ENCODE measurements around the gene AP1AR.
"Not testable (repeated sequence)": the region's sequence is repeated elsewhere in the genome, so short reads cannot be mapped to it uniquely, and the experiment has no call there.

The AP1AR gene

GRCh38 chr4:112302320-112303274 lies 71.0 kb downstream of the AP1AR start:
- H3K4me3 ChIP-seq: no peak overlapping the region
- peaks cover 0 to 26% (median 0%) of the 10 kb centered on the region in 11 experiments; a peak in 3 of 22 replicates for H3K36me3 ChIP-seq
- no peak for TF ChIP-seq Cebpa-rat (IDR thresholded peaks at IDR 0.05)
- no peaks in the 10 kb centered on the region; a peak in 1 of 22 replicates for H4K20me1 ChIP-seq
- H3K27me3 ChIP-seq: no peaks in the 10 kb centered on the region
- H3K4me1 ChIP-seq: peaks cover 0 to 53% (median 0%) of the 10 kb centered on the region in 10 experiments; a peak in 7 of 20 replicates
- 0 out of 22 replicates have a peak, but pooled peaks cover 0 to 6% (median 0%) of the 10 kb centered on the region in 11 experiments for H3K9me3 ChIP-seq (replicated peaks in 1 of 11)
- H3K4me2 ChIP-seq: peak overlapping the region in 3 of 11 experiments; percentile 15 to 43 (median 39); a peak in 5 of 22 replicates
- H3K9ac ChIP-seq: peak overlapping the region in 2 of 11 experiments; percentile 0 to 6; a peak in 1 of 22 replicates
- peak overlapping the region in 1 of 11 experiments; percentile 16; a peak in 1 of 22 replicates for H3K27ac ChIP-seq

- Histone ChIP-seq H3K4me1 (peaks cover 0 to 35% (median 0%) of the 10 kb centered on the region in 10 experiments; a peak in 5 of 20 replicates), H3K36me3 (peaks cover 0 to 26% (median 0%) of the 10 kb centered on the region in 11 experiments; a peak in 3 of 22 replicates)
- H3K4me3 ChIP-seq; H3K9ac ChIP-seq; H3K9me3 ChIP-seq (replicated peaks in 1 of 11); H4K20me1 ChIP-seq; H3K27ac ChIP-seq; H3K27me3 ChIP-seq; H3K4me2 ChIP-seq: not testable (repeated sequence)
Measured at GRCh38 chr4:112305477-112305876, 73.9 kb downstream of the AP1AR start.

- peak overlapping the region in 2 of 11 experiments; percentile 6 to 23; a peak in 1 of 22 replicates for H3K4me2 ChIP-seq
Measured at GRCh38 chr4:112309263-112309791, 77.7 kb downstream of the AP1AR start.

GRCh38 chr4:112311516-112311915 lies 79.9 kb downstream of the AP1AR start:
- Histone ChIP-seq H3K4me2 (peak overlapping the region in 3 of 11 experiments; percentile 5 to 17 (median 6); a peak in 1 of 22 replicates), H3K4me3 (no peak overlapping the region)
- TF ChIP-seq Cebpa-rat (IDR thresholded peaks at IDR 0.05): no peak

More at GRCh38 chr4:112309263-112309791, 77.7 kb downstream of the AP1AR start:
- not testable (repeated sequence) for H3K36me3 ChIP-seq, H4K20me1 ChIP-seq, H3K27me3 ChIP-seq, H3K9ac ChIP-seq, H3K4me3 ChIP-seq, H3K27ac ChIP-seq
- peaks cover 0 to 13% (median 0%) of the 10 kb centered on the region in 11 experiments; a peak in 7 of 22 replicates for H3K9me3 ChIP-seq (replicated peaks in 1 of 11)
- peaks cover 0 to 42% (median 14%) of the 10 kb centered on the region in 10 experiments; a peak in 17 of 20 replicates for H3K4me1 ChIP-seq

GRCh38 chr4:112312610-112313239 lies 81.1 kb downstream of the AP1AR start:
- Histone ChIP-seq H3K4me1 (peaks cover 0 to 76% (median 22%) of the 10 kb centered on the region in 10 experiments; a peak in 17 of 20 replicates), H3K4me2 (peak overlapping the region in 10 of 11 experiments; percentile 12 to 89 (median 66); a peak in 19 of 22 replicates), H3K27ac (peak overlapping the region in 10 of 11 experiments; percentile 16 to 77 (median 54); a peak in 16 of 22 replicates), H3K9me3 (replicated peaks in 1 of 11) (peaks cover 0 to 27% (median 2%) of the 10 kb centered on the region in 11 experiments; a peak in 8 of 22 replicates), H3K9ac (peak overlapping the region in 2 of 11 experiments; percentile 11 to 29; a peak in 6 of 22 replicates), H3K4me3 (no peak overlapping the region; a peak in 1 of 20 replicates), H3K27me3 (no peaks in the 10 kb centered on the region), H4K20me1 (no peaks in the 10 kb centered on the region; a peak in 1 of 22 replicates), H3K36me3 (no peaks in the 10 kb centered on the region; a peak in 1 of 22 replicates)
- peak in 5 of 11 experiments; percentile 10 to 74 (median 41); a peak in 3 of 22 replicates for TF ChIP-seq Cebpa-rat (IDR thresholded peaks at IDR 0.05)

More at GRCh38 chr4:112311516-112311915, 79.9 kb downstream of the AP1AR start:
- peak overlapping the region in 4 of 11 experiments; percentile 10 to 67 (median 28); a peak in 9 of 22 replicates for H3K27ac ChIP-seq
- no peaks in the 10 kb centered on the region; a peak in 1 of 22 replicates for H4K20me1 ChIP-seq
- H3K4me1 ChIP-seq: peaks cover 0 to 63% (median 20%) of the 10 kb centered on the region in 10 experiments; a peak in 17 of 20 replicates
- no peaks in the 10 kb centered on the region; a peak in 1 of 22 replicates for H3K36me3 ChIP-seq
- no peak overlapping the region for H3K9ac ChIP-seq
- H3K9me3 ChIP-seq (replicated peaks in 1 of 11): peaks cover 0 to 21% (median 2%) of the 10 kb centered on the region in 11 experiments; a peak in 7 of 22 replicates
- no peaks in the 10 kb centered on the region for H3K27me3 ChIP-seq

- H3K9ac ChIP-seq: no peak overlapping the region; a peak in 2 of 22 replicates
- H3K4me3 ChIP-seq: 0 out of 20 replicates have a peak overlapping the region, but pooled peaks of 1 of the 10 experiments have one; percentile 1
- no peaks in the 10 kb centered on the region for H3K27me3 ChIP-seq
- H3K4me2 ChIP-seq: peak overlapping the region in 4 of 11 experiments; percentile 16 to 89 (median 80); a peak in 8 of 22 replicates
- no peak for TF ChIP-seq Cebpa-rat (IDR thresholded peaks at IDR 0.05)
- H4K20me1 ChIP-seq: no peaks in the 10 kb centered on the region; a peak in 1 of 22 replicates
- peaks cover 0 to 5% (median 0%) of the 10 kb centered on the region in 11 experiments; a peak in 1 of 22 replicates for H3K36me3 ChIP-seq
- H3K9me3 ChIP-seq (replicated peaks in 1 of 11): peaks cover 0 to 37% (median 2%) of the 10 kb centered on the region in 11 experiments; a peak in 8 of 22 replicates
- H3K4me1 ChIP-seq: peaks cover 0 to 97% (median 23%) of the 10 kb centered on the region in 10 experiments; a peak in 17 of 20 replicates
- peak overlapping the region in 3 of 11 experiments; percentile 70 to 87 (median 72); a peak in 6 of 22 replicates for H3K27ac ChIP-seq
Measured at GRCh38 chr4:112315446-112315845, 83.9 kb downstream of the AP1AR start.

- peaks cover 0 to 37% (median 2%) of the 10 kb centered on the region in 11 experiments; a peak in 8 of 22 replicates for H3K9me3 ChIP-seq (replicated peaks in 1 of 11)
- H3K4me1 ChIP-seq: peaks cover 0 to 93% (median 23%) of the 10 kb centered on the region in 10 experiments; a peak in 17 of 20 replicates
- no peak for TF ChIP-seq Cebpa-rat (IDR thresholded peaks at IDR 0.05)
- peak overlapping the region in 2 of 10 experiments; percentile 1 to 22; a peak in 3 of 20 replicates for H3K4me3 ChIP-seq
- peak overlapping the region in 3 of 11 experiments; percentile 41 to 68 (median 64); a peak in 5 of 22 replicates for H3K9ac ChIP-seq
- no peaks in the 10 kb centered on the region; a peak in 1 of 22 replicates for H4K20me1 ChIP-seq
- no peaks in the 10 kb centered on the region for H3K27me3 ChIP-seq
- peak overlapping the region in 5 of 11 experiments; percentile 14 to 89 (median 70); a peak in 9 of 22 replicates for H3K4me2 ChIP-seq
- H3K27ac ChIP-seq: peak overlapping the region in 5 of 11 experiments; percentile 57 to 87 (median 70); a peak in 10 of 22 replicates
- H3K36me3 ChIP-seq: peaks cover 0 to 5% (median 0%) of the 10 kb centered on the region in 11 experiments; a peak in 1 of 22 replicates
Measured at GRCh38 chr4:112316360-112316759, 84.8 kb downstream of the AP1AR start.

All from BLaER1 treated with 17β-estradiol and CSF1 and Interleukin-3, amounts not matched to agents 10 nM and 100 nM (cell line).